ENCODE measurements around the gene NKAIN2.

NKAIN2 gene

DNA sequence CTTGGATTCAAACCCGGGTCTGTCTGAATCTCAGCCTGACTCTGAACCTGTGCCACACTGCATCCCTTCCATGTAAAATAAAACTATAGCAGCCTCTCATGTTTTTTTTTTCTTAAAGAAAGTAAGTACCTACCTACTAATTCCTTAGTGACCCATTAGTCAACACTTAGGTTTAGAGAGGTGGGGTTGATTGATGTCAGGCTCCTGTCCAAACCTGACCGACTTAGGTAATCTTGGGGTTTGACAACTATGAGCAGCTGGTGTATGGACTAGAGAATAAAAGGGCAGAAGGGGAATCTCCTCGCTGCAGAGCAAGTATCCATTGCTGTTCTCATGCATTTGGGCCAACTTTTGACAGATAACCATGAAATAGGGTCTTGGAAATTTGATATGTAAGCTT is 6.5 kb downstream of the NKAIN2 start:
- DNase-seq = no peak

- DNase-seq = no peak
Observed at GRCh38 chr6:123810948-123811347, 7.3 kb downstream of the NKAIN2 start.

DNA sequence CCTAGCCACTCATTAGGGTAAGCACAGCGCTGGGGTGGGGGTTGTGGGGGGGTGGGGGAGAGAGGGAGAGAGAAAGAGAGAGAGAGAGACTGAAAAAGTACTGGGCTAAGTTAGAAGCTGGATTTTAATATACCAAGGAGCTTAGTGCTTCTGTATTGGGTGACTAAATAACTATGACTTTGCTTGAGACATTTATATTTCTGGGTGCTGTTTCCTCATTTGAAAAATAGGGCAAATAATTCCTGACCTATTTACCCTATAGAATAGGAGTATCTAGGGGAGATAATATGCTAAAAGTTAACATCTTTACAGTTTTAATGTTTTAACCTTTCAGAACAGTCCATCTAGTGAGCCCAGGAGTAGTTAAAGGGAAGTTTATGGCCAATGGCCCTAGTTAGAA is 7.7 kb downstream of the NKAIN2 start:
- no peak for DNase-seq

GRCh38 chr6:123812621-123813020 is 9.0 kb downstream of the NKAIN2 start:
- no peak for DNase-seq

DNA sequence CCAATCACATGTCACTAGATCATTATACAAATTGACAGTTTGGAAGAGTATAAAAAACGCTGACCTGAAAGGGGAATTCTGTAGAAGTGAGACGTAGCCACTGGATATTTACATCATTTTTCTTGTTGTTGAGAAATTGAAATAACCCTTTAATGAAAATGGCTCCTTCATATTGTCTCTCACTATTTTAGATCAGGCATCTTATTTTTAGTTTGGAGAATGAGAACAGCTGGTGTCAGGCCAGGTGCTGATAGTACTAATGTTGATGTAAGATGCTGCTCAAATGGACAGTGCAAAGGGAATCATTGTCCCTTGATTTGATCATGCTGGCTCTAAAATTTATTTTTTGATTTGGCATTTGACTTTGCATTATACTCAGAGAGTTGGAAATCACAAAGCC is 17.4 kb downstream of the NKAIN2 start:
- DNase-seq = no peak

DNA sequence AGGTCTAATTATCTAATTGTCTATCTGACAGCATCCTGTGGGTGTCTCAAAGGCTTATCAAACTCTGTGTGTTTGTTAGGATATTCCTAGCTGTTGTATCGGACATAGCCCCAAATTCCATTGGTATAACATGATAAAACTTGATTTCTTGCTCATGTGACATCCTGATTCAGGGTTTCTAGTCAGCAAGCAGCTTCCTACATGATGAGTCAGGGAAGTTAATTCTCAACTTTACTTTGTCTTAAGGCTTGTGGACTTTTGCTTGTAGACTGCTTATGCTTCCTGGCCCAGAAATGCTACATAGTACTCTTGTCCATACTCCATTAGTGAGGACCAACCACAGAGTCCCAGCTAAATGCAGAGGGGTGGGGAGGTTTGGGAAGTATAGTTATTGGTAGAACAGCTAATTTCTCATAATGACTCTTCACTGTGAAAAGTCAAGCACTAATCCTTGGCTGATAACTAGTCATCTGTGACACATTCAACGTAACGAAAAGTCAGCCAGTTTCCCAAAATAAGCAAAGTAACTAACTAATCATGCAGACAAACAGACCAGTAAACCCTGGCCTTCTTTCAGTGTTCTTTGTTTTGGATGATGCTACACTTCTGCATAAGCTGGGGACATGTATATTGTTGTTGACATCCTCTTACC is 25.8 kb downstream of the NKAIN2 start:
- DNase-seq = no peak

DNA sequence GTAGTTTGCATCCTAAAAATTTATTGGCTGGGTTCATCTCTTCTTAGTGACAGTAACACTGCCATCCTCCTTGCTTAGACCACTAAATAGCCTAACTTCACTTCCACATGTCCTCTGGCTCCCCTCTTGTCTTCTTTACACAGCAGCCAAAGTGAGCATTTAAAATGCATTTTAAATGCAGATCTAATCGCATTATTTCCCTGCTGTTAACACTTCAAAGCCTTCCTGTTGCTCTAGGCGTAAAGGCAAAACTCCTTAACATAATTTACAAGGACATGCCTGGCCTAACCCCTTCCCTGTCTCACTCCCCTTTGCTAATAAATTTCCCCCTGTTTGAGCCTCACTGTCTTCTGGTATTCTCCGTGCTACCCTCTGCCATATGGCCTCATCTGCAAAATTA is 26.5 kb downstream of the NKAIN2 start:
- DNase-seq = no peak

- no peak for DNase-seq
Observed at GRCh38 chr6:123838505-123839234, 35.0 kb downstream of the NKAIN2 start.

- DNase-seq = no peak
Observed at GRCh38 chr6:123841067-123841896, 37.6 kb downstream of the NKAIN2 start.

GRCh38 chr6:123844011-123844410 is 40.3 kb downstream of the NKAIN2 start:
- no peak for DNase-seq

DNA sequence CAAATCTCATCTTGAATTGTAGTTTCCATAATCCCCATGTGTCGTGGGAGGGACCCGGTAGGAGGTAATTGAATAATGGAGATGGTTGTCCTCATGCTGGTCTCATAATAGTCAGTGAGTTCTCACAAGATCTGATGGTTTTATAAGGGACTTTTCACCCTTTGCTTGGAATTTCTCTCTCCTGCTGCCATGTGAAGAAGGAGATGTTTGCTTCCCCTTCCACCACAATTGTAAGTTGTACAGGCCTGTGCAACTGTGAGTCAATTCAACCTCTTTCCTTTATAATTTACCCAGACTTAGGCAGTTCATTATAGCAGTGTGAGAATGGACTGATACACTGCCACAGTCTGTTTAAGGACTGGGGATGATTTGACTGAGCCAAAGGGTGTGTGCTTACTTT is 44.7 kb downstream of the NKAIN2 start:
- DNase-seq = no peak

- DNase-seq = no peak
Observed at GRCh38 chr6:123849406-123849805, 45.7 kb downstream of the NKAIN2 start.

DNA sequence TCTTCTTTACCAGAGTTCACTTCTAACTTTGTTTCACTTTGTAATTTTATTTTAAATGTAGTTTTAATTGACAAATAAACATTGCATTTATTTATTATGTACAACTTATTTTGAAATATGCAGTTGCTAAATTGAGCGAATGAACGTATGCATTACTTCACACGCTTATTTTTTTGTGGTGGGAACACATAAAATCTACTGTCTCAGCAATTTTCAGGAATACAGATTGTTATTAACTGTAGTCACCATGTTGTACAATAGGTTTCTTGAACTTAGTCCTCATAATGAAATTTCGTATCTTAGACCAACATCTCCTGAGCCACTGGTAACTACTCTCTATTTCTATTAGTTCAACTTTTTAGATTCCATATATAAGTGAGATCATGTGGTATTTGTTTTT is 46.9 kb downstream of the NKAIN2 start:
- no peak for DNase-seq

GRCh38 chr6:123854201-123854600 is 50.5 kb downstream of the NKAIN2 start:
- DNase-seq = no peak

DNA sequence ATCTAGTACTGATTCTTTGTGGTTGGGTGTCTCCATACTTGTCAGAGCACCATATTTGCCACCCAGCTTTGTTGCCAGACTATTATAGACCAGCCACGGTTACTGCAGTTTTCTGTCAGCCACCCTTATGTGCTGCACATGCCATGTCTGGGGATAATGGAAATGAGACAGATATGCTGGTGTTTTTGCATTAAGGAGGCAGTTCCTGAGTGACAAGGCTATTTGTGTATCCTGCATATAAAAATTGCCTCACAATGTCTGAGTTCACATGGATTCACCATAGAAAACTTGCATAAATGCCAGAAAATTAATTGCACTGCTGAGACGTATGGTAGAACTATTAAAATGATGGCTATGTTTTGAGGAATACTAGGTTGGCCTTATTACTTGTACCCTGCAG is 51.8 kb downstream of the NKAIN2 start:
- no peak for DNase-seq

DNA sequence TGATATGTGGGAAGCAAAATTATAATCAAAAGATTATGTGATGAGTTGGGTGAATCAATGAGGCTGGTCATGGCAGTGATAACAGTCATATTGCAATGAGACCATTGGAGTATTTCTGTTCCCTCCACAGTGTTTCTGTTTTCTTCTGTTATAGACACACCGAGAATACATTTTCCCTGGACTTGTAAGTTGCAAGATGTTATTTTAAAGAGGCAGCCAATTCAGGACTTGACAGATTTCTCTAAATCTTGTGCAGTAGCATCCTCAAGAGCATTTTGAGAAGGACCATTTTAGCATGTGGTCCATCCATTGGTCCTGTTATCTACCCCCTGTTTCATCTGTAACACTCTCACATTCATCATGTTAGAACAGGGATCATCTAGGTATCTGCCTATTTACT is 55.6 kb downstream of the NKAIN2 start:
- no peak for DNase-seq

- DNase-seq = no peak
Observed at GRCh38 chr6:123869334-123869733, 65.7 kb downstream of the NKAIN2 start.

- DNase-seq = no peak
Observed at GRCh38 chr6:123873974-123874373, 70.3 kb downstream of the NKAIN2 start.

DNA sequence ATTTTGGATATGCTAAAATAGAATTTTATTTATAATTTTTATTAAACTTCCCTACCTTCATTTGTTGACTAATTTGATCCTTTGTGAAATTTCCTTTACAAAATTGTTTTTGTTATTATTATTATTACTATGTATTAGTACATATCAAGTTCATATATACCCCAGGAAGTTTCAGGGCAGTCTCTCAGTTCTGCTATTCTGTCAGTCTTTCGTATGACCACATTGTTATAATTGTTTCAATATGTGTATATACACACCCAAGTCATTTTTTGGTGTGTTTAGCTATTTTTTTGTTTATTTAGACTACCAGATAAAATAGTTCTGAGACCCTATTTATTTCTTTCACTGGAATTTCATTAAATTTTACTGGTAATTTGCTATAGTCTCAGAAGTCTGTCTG is 72.1 kb downstream of the NKAIN2 start:
- no peak for DNase-seq

DNA sequence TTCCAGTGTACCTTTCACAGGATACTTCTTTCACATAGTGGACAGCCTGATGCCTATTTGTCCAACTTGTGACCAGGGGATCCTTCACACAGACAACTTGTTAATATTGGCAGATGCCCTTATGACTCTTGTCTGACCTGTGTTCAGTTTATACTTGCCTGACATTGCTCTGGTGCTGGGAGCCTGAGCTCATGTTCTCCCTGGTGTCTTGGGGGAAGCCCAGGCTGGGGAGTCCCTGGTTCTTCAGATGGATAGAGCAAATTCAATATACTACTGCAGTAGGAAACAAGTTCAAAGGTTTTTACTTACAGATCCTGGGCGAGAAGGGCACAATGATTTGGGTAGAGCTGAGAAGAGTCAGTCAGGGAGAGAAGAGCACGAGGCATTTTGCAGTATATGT is 76.1 kb downstream of the NKAIN2 start:
- DNase-seq = no peak

DNA sequence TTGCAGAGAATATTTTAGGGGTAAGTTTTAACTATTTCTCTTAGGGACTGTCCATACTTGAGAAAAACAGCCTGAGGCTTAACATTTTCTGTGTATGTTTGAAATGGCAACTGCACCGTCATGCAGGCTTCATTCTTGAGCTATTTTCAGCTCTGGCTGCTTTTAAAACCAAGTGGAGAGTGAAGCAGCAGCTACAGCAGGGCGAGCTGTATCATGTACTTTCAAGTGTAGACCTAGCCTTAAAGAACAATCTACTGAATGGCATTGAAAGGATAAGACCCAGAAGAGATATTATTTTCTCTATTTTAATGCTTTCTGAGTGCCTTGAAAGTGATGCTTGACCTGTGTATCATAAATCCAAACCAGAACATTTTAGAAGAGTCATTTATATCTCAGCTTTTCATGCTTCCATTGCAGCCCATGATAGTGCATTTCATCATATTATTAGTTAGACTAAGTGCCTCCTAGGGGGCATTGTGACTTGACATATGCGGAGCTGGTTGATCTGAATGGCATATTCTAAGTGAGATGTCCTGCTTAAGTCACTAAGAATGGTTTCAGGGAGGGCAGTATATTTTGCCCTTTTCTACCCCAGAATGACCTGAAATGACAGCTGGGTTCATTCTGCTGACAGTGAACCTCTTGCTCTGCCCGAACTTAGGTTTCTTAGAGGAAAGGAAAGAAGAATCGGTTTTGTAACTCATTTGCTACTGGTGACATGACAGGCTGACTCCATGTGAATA is 85.3 kb downstream of the NKAIN2 start:
- no peak for DNase-seq

DNA sequence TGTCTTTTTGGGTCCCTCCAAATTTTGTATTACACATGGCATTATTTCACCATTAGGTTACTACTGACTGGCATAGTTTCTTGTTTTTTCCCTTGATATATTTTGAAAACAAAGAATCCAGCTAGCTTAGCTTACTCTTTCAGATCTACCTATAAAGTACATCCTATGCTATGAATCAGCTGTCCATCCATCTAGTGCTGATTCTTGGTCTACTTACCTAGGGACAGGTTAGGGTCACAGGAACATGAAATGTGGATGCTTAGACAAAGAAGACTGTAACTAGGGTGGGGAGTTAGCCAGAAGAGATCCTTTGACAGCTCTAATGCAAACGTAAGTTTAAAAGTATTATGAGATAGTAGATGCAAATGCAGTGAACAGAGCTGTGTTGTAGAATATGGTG is 91.7 kb downstream of the NKAIN2 start:
- DNase-seq = no peak

DNA sequence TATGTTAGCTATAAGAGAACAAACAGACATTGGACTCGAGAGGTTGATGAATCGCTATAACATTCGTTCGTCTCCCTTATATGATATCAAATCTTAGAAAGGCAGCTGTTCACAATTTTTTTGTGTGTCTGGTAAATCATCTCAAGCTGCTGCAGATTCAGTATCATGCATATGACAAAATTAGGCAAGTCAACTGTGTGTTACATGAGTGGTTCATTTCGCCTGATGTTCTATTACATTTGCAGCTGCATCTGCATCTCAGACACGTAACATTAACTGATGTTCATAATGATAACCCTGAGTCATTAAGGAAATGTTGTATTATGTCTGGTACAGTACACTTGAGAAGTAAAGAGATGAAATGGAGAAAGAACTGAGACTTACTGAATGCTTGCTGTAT is 92.1 kb downstream of the NKAIN2 start:
- no peak for DNase-seq
